H9 (cell line): Measurements from ENCODE around the gene ARSG. TPM values are rescaled to one million over a fixed set of nuclear protein-coding genes. Genes with fewer than 3 reads are reported as not detected.

ENCODE experiments used
- DNase-seq: peaks from one replicate; pipeline ENCODE4 v3.0.0-alpha.2; 2017
- H2AFZ ChIP-seq: one replicate; pipeline ENCODE4 v1.6.1; 2013; ENCODE audit warnings: mild to moderate bottlenecking, low read length, control low read depth, moderate library complexity
- H2AK5ac ChIP-seq: 2 replicates; pipeline ENCODE4 v1.6.1; 2013; ENCODE audit warnings: low read length, control low read depth, mixed read lengths; ENCODE audit not compliant: insufficient read length
- H2BK120ac ChIP-seq: one replicate; pipeline ENCODE4 v1.6.1; 2013; ENCODE audit warnings: low read depth, mild to moderate bottlenecking, low read length, control low read depth, inconsistent platforms; ENCODE audit not compliant: poor library complexity, severe bottlenecking
- H2BK12ac ChIP-seq: 2 replicates; pipeline ENCODE4 v1.6.1; 2013; ENCODE audit warnings: low read length, control low read depth, mixed read lengths, low read depth; ENCODE audit not compliant: insufficient read length
- H2BK15ac ChIP-seq: 2 replicates; pipeline ENCODE4 v1.6.1; 2013; ENCODE audit warnings: low read depth, low read length, control low read depth
- H2BK20ac ChIP-seq: one replicate; pipeline ENCODE4 v1.6.1; 2013; ENCODE audit warnings: low read depth, mild to moderate bottlenecking, low read length, control low read depth, inconsistent platforms; ENCODE audit not compliant: poor library complexity, severe bottlenecking
- H2BK5ac ChIP-seq: 2 replicates; pipeline ENCODE4 v1.6.1; 2013; ENCODE audit warnings: low read length, control low read depth, mixed read lengths; ENCODE audit not compliant: insufficient read length
- H3K14ac ChIP-seq: 2 replicates; pipeline ENCODE4 v1.6.1; 2013; ENCODE audit warnings: low read length, control low read depth; ENCODE audit not compliant: insufficient read depth
- H3K18ac ChIP-seq: 2 replicates; pipeline ENCODE4 v1.6.1; 2013; ENCODE audit warnings: low read depth, mild to moderate bottlenecking, mixed read lengths, low read length, control low read depth; ENCODE audit not compliant: insufficient read length
- H3K23ac ChIP-seq: 2 replicates; pipeline ENCODE4 v1.6.1; 2013; ENCODE audit warnings: low read length, control low read depth, mixed read lengths, low read depth; ENCODE audit not compliant: insufficient read length
- H3K23me2 ChIP-seq: 2 replicates; pipeline ENCODE4 v1.6.1; 2013; ENCODE audit warnings: low read depth, mild to moderate bottlenecking, mixed read lengths, low read length, control low read depth; ENCODE audit not compliant: insufficient read length, poor library complexity, severe bottlenecking
- H3K27ac ChIP-seq: 2 replicates; pipeline ENCODE4 v1.5.1; 2013; ENCODE audit warnings: low read length, control low read depth, mixed read lengths, low read depth; ENCODE audit not compliant: insufficient read length
- H3K27me3 ChIP-seq: 2 replicates; pipeline ENCODE4 v1.6.1; 2013; ENCODE audit warnings: low read length, control low read depth, inconsistent platforms; ENCODE audit not compliant: insufficient read depth
- H3K4ac ChIP-seq: 2 replicates; pipeline ENCODE4 v1.6.1; 2013; ENCODE audit warnings: low read depth, mild to moderate bottlenecking, control low read depth, inconsistent platforms, low read length, moderate library complexity
- H3K4me1 ChIP-seq: 2 replicates; pipeline ENCODE4 v1.6.1; 2013; ENCODE audit warnings: low read length, control low read depth, inconsistent platforms; ENCODE audit not compliant: insufficient read depth
- H3K4me2 ChIP-seq: 2 replicates; pipeline ENCODE4 v1.6.1; 2013; ENCODE audit warnings: low read length, control low read depth, mixed read lengths; ENCODE audit not compliant: insufficient read length, insufficient read depth
- H3K56ac ChIP-seq: 2 replicates; pipeline ENCODE4 v1.6.1; 2013; ENCODE audit warnings: low read depth, mild to moderate bottlenecking, mixed read lengths, low read length, control low read depth; ENCODE audit not compliant: insufficient read length
- H3K79me1 ChIP-seq: 2 replicates; pipeline ENCODE4 v1.6.1; 2013; ENCODE audit warnings: low read depth, mild to moderate bottlenecking, moderate library complexity, low read length, control low read depth, inconsistent platforms; ENCODE audit not compliant: insufficient read depth, poor library complexity, severe bottlenecking
- H3K79me2 ChIP-seq: 2 replicates; pipeline ENCODE4 v1.6.1; 2013; ENCODE audit warnings: low read length, control low read depth, inconsistent platforms; ENCODE audit not compliant: insufficient read depth
- H3K9ac ChIP-seq: 2 replicates; pipeline ENCODE4 v1.6.1; 2013; ENCODE audit warnings: low read length, control low read depth, mixed read lengths; ENCODE audit not compliant: insufficient read length; ENCODE audit errors: extremely low read depth
- H3K9me3 ChIP-seq: one replicate; pipeline ENCODE4 v1.6.1; 2013; ENCODE audit warnings: low read depth, low read length, inconsistent platforms; ENCODE audit not compliant: control insufficient read depth
- H3T11ph ChIP-seq: one replicate; pipeline ENCODE4 v1.6.1; 2013; ENCODE audit warnings: mild to moderate bottlenecking, low read length, control low read depth, inconsistent platforms
- H4K20me1 ChIP-seq: one replicate; pipeline ENCODE4 v1.6.1; 2013; ENCODE audit not compliant: control insufficient read depth, insufficient read length, insufficient read depth
- H4K5ac ChIP-seq: 2 replicates; pipeline ENCODE4 v1.6.1; 2013; ENCODE audit warnings: low read depth, mild to moderate bottlenecking, mixed read lengths, low read length, control low read depth; ENCODE audit not compliant: insufficient read length
- H4K8ac ChIP-seq: replicated peaks from 2 replicates; pipeline ENCODE4 v1.6.1; 2013; ENCODE audit warnings: low read length, control low read depth, mixed read lengths, low read depth; ENCODE audit not compliant: insufficient read length
- H4K91ac ChIP-seq: 2 replicates; pipeline ENCODE4 v1.6.1; 2013; ENCODE audit warnings: low read depth, mild to moderate bottlenecking, moderate library complexity, mixed read lengths, low read length, control low read depth; ENCODE audit not compliant: insufficient read length
- H3K27ac Mint-ChIP-seq, 3 experiments: 2 replicates in 2 of 3; 3 replicates in 1 of 3; pipeline ENCODE4 v1.8.0; 2020 to 2021; ENCODE audit warnings: mixed read lengths in 3 of 3, mild to moderate bottlenecking in 1 of 3, moderate library complexity in 1 of 3
- H3K27me3 Mint-ChIP-seq: 2 replicates; pipeline ENCODE4 v1.8.0; 2021; ENCODE audit warnings: low read depth, mild to moderate bottlenecking, moderate library complexity, mixed read lengths
- H3K36me3 Mint-ChIP-seq, 3 experiments: 2 replicates in 2 of 3; 3 replicates in 1 of 3; pipeline ENCODE4 v1.8.0; 2020 to 2021; ENCODE audit warnings: low read depth in 3 of 3, mixed read lengths in 3 of 3; ENCODE audit not compliant: insufficient read depth in 1 of 3
- H3K4me1 Mint-ChIP-seq, 2 experiments: 2 replicates each; pipeline ENCODE4 v1.8.0; 2020; ENCODE audit warnings: mixed read lengths in 2 of 2
- H3K4me3 Mint-ChIP-seq, 2 experiments: 2 replicates in 1 of 2; 3 replicates in 1 of 2; pipeline ENCODE4 v1.8.0; 2020 to 2021; ENCODE audit warnings: mild to moderate bottlenecking in 2 of 2, mixed read lengths in 2 of 2, moderate library complexity in 1 of 2
- H3K9me3 Mint-ChIP-seq, 2 experiments: 2 replicates in 1 of 2; 3 replicates in 1 of 2; pipeline ENCODE4 v1.8.0; 2020; ENCODE audit warnings: mild to moderate bottlenecking in 2 of 2, mixed read lengths in 2 of 2, moderate library complexity in 1 of 2
- CTCF ChIP-seq: fragments of 200-600 bp; sonication (generic); conservative IDR thresholded peaks from 3 replicates; pipeline ENCODE4 v1.8.0; 2021; ENCODE audit warnings: antibody characterized with exemption, mild to moderate bottlenecking
- WGBS: extraction: QIAGEN DNeasy Blood & Tissue Kit; methylation state at CpG from one replicate; pipeline ENCODE4 v1.1.7; 2013; ENCODE audit warnings: missing lambda C conversion rate, low lambda C conversion rate, mixed read lengths; ENCODE audit not compliant: insufficient read length; ENCODE audit errors: extremely low coverage; 5-methylcytosine and 5-hydroxymethylcytosine counted together
- total RNA-seq: library from RNA; stranded (reverse); gene quantifications from 2 replicates; pipeline ENCODE4 v1.2.1, GENCODE V29; 2021

ARSG gene
- total RNA-seq, 1 experiment from 2014 or later, result 3.6 TPM

- Histone ChIP-seq H3K14ac (no peak overlapping the region), H3K23me2 (no peaks in the 10 kb centered on the region), H4K20me1 (no peaks in the 10 kb centered on the region), H2BK20ac (no peak overlapping the region), H3K27me3 (no peaks in the 10 kb centered on the region), H3K9me3 (no peaks in the 10 kb centered on the region), H3K27ac (no peak overlapping the region), H2AK5ac (no peak overlapping the region), H2BK5ac (no peak overlapping the region), H3K79me1 (no peaks in the 10 kb centered on the region), H4K8ac (no peak overlapping the region), H4K5ac (no peak overlapping the region), H2BK120ac (no peak overlapping the region), H3K18ac (no peak overlapping the region), H2BK12ac (no peak overlapping the region), H3K4me1 (no peaks in the 10 kb centered on the region), H3K4me2 (no peak overlapping the region), H2AFZ (no peak overlapping the region), H3K9ac (no peak overlapping the region), H3K56ac (no peak overlapping the region), H3T11ph (no peak overlapping the region), H2BK15ac (no peak overlapping the region), H3K23ac (no peak overlapping the region), H3K4ac (no peak overlapping the region), H4K91ac (no peak overlapping the region), H3K79me2 (no peaks in the 10 kb centered on the region)
- H3K4me1 Mint-ChIP-seq, result peaks cover 0 to 6% of the 10 kb centered on the region in 2 experiments; a peak in 2 of 4 replicates
- no peak for TF ChIP-seq CTCF
- peaks cover 4% of the 10 kb centered on the region; the same call in 1 of the 2 replicates for H3K27me3 Mint-ChIP-seq
- peak; percentile 25 for DNase-seq
- no peaks in the 10 kb centered on the region for H3K36me3 Mint-ChIP-seq
- H3K4me3 Mint-ChIP-seq, result no peak overlapping the region
- WGBS, result no CpG with 5 or more reads among the region's 7 CpGs
- no peaks in the 10 kb centered on the region for H3K9me3 Mint-ChIP-seq
- H3K27ac Mint-ChIP-seq, result no peak overlapping the region
These were observed 97.7 kb downstream of the ARSG start for GRCh38 chr17:68389041-68389440.
